ENCODE measurements around the gene CPNE6. TPM values are rescaled to one million over a fixed set of nuclear protein-coding genes. Genes with fewer than 3 reads are reported as not detected.
"Not testable (repeated sequence)": the region's sequence is repeated elsewhere in the genome, so short reads cannot be mapped to it uniquely, and the experiment has no call there.

CPNE6 gene
- total RNA-seq, 2 experiments from 2014 or later = not detected

DNA sequence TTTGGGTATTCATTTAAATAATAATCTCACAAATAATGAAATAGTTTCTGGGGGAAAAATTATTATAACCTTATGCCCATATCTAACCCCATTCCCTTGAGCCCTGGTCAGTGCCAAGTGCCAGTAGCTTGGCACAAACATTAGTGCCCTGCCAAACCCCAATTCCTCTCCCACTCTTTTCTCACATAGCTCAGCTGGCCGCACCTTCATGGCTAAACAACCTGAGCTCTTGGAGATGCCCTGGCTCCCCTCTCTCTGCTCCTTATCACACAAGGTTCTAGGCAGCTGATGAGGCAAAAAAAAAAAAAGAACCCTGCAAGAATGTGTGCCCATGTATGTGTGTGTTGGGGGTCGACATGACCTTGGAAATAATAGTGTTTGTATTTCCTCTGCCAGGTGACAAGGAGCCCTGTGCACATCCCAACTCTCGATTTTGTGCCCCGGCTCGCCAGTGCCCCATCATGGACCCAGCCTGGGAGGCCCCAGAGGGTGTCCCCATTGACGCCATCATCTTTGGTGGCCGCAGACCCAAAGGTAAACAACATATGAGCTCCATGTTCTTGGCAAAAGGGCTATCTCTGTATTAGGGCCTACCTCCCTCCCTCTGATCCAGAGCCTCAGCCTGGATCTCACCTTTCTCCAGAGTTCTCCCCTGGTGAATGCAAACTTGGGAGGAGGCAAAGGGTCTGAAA is 31.1 kb downstream of the CPNE6 start:
- no peaks in the 10 kb centered on the region for H3K9me3 ChIP-seq (ENCODE audit: low read length)
- H3K79me2 ChIP-seq (ENCODE audit: insufficient read depth, low read depth, low read length) = no peaks in the 10 kb centered on the region
- BruUV-seq (replicated peaks) = no TSS peak
- H3K4me1 ChIP-seq (ENCODE audit: insufficient read depth, low read length, poor library complexity, severe bottlenecking) = no peaks in the 10 kb centered on the region
- H2AFZ ChIP-seq (ENCODE audit: low read length) = no peak overlapping the region
- POLR2A ChIA-PET = interaction anchor here (0.6 to 1.5 kb wide), 3 partner anchors 8 to 127 kb away, joined by 3 to 4 read pairs (median 3); partner anchors contain the start of genes DCAF11 and NRL
- H4K20me1 ChIP-seq (ENCODE audit: insufficient read depth, low read length) = no peaks in the 10 kb centered on the region
- H3K36me3 ChIP-seq (ENCODE audit: insufficient read depth, low read length) = peaks cover 6% of the 10 kb centered on the region
- TF ChIP-seq, protein P1, sequence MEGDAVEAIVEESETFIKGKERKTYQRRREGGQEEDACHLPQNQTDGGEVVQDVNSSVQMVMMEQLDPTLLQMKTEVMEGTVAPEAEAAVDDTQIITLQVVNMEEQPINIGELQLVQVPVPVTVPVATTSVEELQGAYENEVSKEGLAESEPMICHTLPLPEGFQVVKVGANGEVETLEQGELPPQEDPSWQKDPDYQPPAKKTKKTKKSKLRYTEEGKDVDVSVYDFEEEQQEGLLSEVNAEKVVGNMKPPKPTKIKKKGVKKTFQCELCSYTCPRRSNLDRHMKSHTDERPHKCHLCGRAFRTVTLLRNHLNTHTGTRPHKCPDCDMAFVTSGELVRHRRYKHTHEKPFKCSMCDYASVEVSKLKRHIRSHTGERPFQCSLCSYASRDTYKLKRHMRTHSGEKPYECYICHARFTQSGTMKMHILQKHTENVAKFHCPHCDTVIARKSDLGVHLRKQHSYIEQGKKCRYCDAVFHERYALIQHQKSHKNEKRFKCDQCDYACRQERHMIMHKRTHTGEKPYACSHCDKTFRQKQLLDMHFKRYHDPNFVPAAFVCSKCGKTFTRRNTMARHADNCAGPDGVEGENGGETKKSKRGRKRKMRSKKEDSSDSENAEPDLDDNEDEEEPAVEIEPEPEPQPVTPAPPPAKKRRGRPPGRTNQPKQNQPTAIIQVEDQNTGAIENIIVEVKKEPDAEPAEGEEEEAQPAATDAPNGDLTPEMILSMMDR (conservative IDR thresholded peaks at IDR 0.05; ENCODE audit: low read length) = no peak
- no peak for TF ChIP-seq EZH2phosphoT487 (IDR thresholded peaks at IDR 0.05; ENCODE audit: borderline replicate concordance, low read depth, low read length)
- intact Hi-C loops (cut with micrococcal nuclease; ENCODE audit: unreplicated experiment) = no loop called here
- DNase-seq (ENCODE audit: low spot score) = no peak
- H3K9me2 ChIP-seq (ENCODE audit: insufficient read depth, low read length) = no peaks in the 10 kb centered on the region
- CTCF ChIA-PET (ENCODE audit: unreplicated experiment) = no interaction called here
- no peak overlapping the region for H3K4me2 ChIP-seq (ENCODE audit: low read length)
- H3K27ac ChIP-seq (ENCODE audit: low read depth, low read length, poor library complexity, severe bottlenecking) = no peak overlapping the region
- H3K4me3 ChIP-seq (ENCODE audit: low read depth, low read length, poor library complexity, severe bottlenecking) = no peak overlapping the region

GRCh38 chr14:24103451-24103850 is 32.1 kb downstream of the CPNE6 start:
- TF ChIP-seq, protein P1 (conservative IDR thresholded peaks at IDR 0.05; ENCODE audit: low read length) = no peak
- TF ChIP-seq EZH2phosphoT487 (IDR thresholded peaks at IDR 0.05; ENCODE audit: borderline replicate concordance, low read depth, low read length) = no peak
- Histone ChIP-seq H3K79me2 (ENCODE audit: insufficient read depth, low read depth, low read length) (no peaks in the 10 kb centered on the region), H3K4me1 (ENCODE audit: insufficient read depth, low read length, poor library complexity, severe bottlenecking) (peaks cover 3% of the 10 kb centered on the region), H3K4me3 (ENCODE audit: low read depth, low read length, poor library complexity, severe bottlenecking) (no peak overlapping the region), H3K9me3 (ENCODE audit: low read length) (no peaks in the 10 kb centered on the region), H3K4me2 (ENCODE audit: low read length) (no peak overlapping the region), H3K27ac (ENCODE audit: low read depth, low read length, poor library complexity, severe bottlenecking) (no peak overlapping the region), H2AFZ (ENCODE audit: low read length) (no peak overlapping the region), H4K20me1 (ENCODE audit: insufficient read depth, low read length) (no peaks in the 10 kb centered on the region), H3K36me3 (ENCODE audit: insufficient read depth, low read length) (peaks cover 6% of the 10 kb centered on the region), H3K9me2 (ENCODE audit: insufficient read depth, low read length) (no peaks in the 10 kb centered on the region)
- POLR2A ChIA-PET = interaction anchor here (1.5 kb wide), 1 partner anchor 11 kb away, joined by 3 read pairs; the partner anchor contains the start of genes DCAF11 and NRL
- CTCF ChIA-PET (ENCODE audit: unreplicated experiment) = no interaction called here
- no peak for DNase-seq (ENCODE audit: low spot score)
- intact Hi-C loops (cut with micrococcal nuclease; ENCODE audit: unreplicated experiment) = no loop called here
- no TSS peak for BruUV-seq (replicated peaks)

DNA sequence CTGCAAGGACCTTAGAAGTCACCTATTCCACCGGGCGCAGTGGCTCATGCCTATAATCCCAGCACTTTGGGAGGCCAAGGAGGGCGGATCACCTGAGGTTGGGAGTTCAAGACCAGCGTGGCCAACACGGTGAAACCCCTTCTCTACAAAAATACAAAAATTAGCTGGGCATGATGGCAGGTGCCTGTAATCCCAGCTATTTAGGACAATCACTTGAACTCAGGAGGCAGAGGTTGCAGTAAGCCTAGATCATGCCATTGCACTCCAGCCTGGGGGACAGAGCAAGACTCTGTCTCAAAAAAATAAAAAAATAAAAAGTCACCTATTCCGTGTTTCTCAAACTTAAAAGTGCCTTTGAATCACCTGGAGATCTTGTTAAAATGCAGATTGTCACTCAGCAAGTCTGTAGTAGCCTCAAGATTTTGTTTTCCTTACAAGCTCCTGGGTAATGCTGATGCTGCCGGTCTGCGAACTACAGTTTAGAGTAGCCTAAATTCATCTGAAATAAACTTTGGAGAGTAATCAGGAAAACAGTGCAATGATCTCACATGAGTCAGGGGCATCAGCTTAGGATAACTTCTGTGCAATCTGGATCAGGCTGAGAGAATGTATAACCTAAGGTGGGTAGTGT is 34.4 kb downstream of the CPNE6 start:
- H3K36me3 ChIP-seq (ENCODE audit: insufficient read depth, low read length); CTCF ChIA-PET (ENCODE audit: unreplicated experiment); intact Hi-C loops (cut with micrococcal nuclease; ENCODE audit: unreplicated experiment); DNase-seq (ENCODE audit: low spot score); H3K9me2 ChIP-seq (ENCODE audit: insufficient read depth, low read length); H3K27ac ChIP-seq (ENCODE audit: low read depth, low read length, poor library complexity, severe bottlenecking); H2AFZ ChIP-seq (ENCODE audit: low read length); H4K20me1 ChIP-seq (ENCODE audit: insufficient read depth, low read length); H3K79me2 ChIP-seq (ENCODE audit: insufficient read depth, low read depth, low read length); H3K4me3 ChIP-seq (ENCODE audit: low read depth, low read length, poor library complexity, severe bottlenecking); BruUV-seq (replicated peaks); H3K4me2 ChIP-seq (ENCODE audit: low read length); H3K9me3 ChIP-seq (ENCODE audit: low read length): not testable (repeated sequence)
- peaks cover 11% of the 10 kb centered on the region for H3K4me1 ChIP-seq (ENCODE audit: insufficient read depth, low read length, poor library complexity, severe bottlenecking)
- POLR2A ChIA-PET = interaction anchor here (1.3 to 7.0 kb wide), 2 partner anchors 12 to 91 kb away, joined by 4 to 80 read pairs; partner anchors contain the start of gene PCK2

Data from OCI-LY7 (cell line).